HG03097 (cell line): ENCODE results near the gene LEMD1.
"Not testable (repeated sequence)": the region's sequence is repeated elsewhere in the genome, so short reads cannot be mapped to it uniquely, and the experiment has no call there.

ENCODE experiments used
- ATAC-seq: cut with Tn5 transposase; IDR thresholded peaks from one replicate; pipeline ENCODE4 v1.9.1; 2021; ENCODE audit not compliant: unreplicated experiment, low FRiP score

LEMD1 gene

DNA sequence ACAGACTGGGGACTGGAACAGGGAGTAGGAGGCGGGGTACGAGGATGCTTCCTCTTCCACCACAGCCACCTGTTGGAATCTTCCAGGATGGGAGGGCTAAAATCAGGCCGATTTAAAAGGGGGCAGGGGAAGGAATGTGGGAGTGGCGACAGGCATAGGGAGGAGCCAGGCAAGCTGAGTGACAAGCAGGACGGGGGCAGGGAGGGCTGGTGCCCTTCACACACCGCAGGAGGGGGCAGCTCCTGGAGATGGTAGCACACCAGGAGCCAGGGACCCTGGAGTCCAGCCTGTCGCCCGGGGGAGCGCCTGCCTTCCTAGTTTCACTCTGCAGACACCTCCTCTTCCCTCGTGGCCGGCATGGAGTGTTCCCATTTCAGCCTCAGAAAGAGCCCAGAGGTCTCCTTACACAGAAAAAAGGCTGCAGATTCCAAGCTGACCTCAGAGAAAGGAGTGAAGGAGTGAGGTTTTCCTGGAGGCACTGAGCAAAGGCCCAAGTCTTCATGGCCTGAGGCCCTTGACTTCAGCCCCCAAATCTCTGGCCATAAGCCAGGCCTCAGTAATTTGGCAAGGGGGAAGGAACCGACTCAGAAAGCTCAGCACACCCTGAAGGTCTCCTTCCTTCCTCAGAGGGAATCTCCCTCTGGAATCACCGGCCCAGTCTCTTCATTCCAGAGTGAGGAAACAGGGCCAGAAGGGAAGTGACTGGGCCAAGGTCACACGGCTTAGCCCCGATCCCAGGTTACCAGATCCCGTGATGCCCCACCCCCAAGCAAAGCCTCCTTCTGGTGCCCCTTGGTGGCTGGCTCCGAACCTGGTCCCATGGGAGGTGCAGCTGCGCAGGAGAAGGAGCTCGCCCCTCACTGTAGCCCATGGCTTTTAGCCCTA lies 25.8 kb upstream of the LEMD1 start:
- no peak for ATAC-seq

DNA sequence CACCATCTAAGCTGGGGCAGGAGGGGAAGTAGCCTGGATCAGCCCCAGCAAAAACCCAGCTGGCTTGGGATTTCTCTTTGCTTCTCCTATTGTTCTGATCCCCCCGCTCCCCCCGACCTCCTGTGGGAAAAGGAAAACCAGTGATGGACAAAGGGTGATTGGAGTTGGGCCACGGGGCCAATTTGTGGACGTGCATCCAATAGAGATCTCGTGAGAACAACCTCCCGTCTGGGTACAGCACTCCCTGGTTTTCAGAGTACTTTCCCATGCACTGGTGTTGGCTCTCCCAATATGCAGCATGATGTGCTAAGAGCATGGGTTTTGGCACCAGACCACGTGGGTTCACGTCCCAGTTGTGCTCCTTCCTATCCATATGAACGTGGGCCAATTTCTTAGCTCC lies 25.0 kb upstream of the LEMD1 start:
- ATAC-seq, result no peak

DNA sequence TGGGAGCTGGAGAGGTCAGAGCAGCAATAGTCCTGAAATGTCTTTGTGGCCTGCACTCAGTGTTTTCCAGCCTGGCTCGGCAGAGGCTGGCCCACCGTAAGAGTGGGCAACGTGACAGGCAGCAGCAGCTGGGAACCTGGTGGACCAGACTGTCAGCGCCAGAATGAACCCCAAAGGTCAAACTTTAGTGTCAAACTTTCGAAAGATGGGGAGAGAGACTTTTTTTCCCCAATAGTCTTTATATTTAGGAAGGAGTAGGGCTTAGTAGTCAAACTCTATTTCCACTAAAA lies 23.7 kb upstream of the LEMD1 start:
- no peak for ATAC-seq

DNA sequence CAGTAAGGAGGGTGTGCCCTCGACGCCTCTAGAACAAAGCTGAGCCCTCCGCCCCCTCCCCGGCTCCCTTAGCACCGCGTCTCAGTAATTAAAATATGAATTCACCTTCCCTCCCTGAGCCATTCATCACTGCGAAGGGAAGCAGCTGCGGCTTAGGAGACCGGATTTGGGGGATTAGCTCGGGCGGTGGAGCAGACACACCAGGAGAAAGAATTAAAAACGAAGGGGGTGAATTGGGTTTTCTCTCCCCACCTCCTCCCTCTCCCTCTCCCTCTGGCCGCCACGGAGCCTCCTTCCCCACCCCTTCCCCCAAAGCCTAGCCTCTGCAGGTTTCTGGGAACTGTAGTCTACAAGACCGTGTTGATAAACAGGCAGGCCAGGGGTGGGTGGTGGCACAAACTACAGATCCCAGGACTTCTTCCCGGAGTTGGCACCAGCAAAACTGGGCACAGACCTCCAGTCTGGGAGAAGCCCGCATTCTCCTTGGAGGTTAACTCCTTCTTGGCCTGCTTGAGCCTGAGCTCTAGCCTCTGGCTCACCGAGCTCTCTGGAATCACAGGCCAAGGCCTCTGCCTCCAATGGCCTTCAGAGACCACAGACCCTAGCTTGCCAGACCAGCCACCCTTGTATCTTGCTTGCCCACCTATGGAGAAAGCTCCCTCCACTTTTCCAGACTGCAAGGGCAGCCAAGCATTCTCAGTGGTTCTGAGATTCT lies 23.2 kb upstream of the LEMD1 start:
- no peak for ATAC-seq

DNA sequence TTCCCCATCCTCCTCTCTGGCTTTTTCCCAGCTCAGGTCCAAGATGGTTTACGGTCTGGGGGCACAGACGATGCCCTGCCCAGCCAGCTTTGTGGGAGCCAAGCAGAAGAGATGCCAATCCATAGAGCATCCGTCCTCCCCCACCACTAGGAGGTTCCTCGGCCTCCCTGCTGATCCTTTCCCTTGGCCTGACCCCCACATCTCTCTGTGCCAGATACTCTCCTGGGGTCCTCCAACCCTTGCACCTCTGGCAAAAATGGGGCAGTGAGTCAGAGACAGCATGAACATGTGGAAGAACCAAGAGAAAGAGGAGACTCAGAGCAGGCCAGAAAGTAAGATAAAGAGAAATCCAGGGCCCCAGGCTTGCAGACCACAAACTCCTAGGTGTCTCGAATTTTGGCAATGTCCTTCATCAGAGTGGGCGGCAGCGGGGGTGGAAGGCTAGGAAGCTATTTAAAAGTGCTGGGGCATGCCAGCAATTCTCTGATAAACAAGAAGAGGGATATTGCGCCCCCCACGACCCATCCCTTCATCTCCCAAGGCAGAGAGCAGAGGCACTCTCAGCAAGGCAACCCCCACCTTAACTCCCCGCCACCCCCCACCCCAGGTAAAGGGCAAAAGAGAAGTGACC lies 22.6 kb upstream of the LEMD1 start:
- no peak for ATAC-seq

DNA sequence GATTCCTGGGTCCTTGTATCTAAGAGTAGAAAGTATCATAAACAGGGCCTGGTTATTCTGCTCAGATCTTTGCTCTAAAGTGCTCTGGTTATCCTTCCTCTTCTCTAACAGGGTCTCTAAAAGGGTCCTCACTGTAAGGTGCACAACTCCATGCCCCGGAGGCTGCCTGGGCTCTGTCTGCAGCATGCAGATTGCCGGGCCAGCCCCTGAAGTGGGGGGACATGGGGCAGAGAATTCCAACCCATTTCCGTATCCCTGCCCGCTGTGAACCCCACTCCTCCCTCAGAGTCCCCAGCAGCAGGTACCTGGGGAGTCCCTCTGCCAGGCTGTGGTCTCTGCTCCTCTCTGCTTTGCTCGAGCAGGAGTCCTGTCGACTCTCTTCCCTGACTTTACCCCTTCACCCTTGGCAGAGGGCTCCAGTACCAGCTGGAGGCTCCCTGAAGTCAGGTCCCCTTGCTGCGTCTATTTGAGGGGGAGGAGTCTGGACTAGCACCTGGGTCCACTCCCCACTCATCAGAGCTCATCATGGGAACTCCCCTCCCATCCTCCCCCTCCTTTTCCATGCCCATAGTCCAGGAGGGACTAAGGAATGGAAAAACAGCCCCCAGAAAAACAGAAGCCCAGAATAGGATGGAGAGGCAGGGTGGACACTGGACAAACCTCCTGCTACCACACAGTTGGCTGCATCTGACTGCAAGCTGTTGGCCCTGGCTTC lies 21.9 kb upstream of the LEMD1 start:
- ATAC-seq, result no peak

DNA sequence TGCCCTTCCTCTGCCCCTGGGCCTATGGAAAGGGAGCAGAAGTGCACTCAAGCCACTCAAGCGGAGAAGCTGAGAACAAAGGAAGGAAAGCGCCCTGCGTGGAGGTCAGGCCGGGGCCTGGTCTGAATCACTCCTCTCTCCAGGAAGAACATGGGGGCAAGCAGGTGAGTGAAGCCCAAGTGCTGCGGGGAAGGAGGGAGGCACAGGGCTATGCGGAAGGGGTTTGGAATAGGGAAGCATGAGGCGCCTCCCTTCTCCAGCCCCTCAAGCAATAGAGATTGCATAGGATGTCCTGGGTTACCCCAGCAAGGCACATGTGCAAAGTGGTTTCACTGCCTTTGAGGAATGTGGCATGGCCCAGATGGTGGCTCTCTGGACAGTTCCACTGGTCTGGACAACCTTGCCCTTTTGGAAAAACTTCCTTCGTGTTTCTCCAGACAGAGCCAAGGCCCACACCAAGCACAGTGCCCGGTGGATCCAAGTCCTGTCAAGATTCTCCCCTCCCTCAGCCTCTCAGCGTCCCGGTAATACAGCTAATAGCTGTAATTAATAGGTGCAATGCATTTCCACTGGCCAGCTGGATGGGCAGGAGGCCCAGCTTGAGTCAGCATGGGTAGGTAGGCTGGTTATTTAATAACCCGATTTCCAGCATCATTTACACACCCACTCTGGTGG lies 20.3 kb upstream of the LEMD1 start:
- no peak for ATAC-seq

DNA sequence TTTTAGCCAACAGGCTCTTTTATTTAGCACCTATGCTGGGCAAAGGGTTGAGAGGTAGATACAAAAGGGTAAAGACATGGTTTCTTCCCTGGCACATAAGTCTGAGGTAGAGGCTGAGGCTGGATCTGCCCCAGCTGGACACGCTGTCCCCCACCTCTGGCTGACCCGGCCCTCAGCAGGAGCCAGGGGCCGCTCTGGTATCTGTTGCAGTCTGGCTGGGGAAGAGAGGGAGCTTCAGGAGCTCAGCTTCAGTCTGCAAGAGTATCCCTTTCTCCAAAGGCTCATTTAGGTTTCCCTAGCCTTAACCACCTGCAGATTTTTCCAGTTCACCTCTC lies 19.8 kb upstream of the LEMD1 start:
- no peak for ATAC-seq

DNA sequence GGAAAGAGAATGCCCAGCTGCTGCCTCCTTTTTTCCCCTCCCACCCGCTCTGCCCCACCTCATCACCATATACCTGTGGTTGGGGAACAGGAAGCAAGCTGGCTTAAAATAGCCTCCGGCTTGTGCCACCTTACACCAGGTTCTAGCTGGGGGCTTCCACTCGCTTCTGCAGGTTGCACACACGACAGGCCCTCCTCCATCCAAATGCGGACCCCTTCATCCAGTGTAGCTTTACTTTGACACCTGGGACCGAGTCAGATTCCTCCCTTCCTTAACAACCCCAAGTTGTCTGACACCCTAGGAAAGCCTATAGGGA lies 19.4 kb upstream of the LEMD1 start:
- ATAC-seq, result no peak

DNA sequence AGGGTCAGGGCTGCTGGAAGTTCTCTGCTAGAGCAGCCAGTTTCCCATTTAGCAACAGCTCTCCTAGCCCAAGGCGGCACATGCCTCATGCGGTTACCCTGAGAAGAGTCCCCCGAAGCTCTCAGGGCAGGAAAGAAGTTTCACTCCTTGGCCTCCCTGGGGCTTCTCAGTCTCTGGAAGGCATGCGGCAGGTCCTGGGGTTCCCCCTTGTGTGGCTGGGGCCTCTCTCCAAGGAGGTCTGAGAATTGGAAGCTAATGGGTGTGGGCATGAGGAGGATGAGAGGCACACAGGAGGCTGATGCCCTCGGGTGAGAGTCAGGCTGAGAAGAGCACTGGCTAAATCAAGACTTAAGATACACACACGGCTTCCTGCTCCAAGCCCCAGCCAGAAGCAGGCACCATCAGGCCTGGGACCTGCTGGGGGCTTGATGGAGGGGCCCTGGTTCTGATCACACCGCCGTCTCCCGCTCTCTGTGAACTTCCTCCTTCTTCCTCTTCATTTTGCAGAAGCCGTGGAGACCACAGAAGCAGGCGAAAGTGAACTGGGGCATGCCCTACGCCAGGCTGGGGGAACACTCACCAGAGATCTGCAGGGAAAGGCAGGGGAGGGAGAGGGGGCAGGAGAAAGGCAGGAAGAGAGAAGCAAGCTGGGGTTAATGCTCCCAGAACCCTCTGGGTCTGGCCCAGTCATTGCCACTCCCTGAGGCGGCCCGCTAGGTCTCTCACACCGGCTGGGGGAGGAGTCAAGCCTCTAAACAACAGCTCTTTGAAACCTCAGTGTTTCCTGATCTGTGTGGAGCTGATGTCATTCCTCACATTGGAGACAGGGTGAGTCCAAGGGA lies 18.8 kb upstream of the LEMD1 start:
- ATAC-seq, result no peak

DNA sequence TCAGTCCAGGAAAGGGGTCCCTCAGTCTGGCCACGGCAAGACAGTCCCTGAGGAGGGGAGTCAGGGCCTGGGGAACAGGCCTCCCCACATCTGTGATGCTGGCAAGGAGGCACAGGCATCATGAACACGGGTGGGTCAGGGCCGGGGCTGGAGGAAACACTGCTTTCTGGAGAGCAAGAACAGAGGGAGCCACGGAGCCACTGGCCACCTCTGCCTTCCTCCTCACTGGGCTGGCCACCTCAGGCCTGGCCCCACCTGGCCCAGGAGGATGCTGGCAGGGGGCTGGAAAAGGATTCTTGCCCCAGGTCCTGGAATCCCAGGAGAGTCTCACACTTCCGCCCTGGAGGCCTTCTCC lies 18.2 kb upstream of the LEMD1 start:
- ATAC-seq, result no peak

DNA sequence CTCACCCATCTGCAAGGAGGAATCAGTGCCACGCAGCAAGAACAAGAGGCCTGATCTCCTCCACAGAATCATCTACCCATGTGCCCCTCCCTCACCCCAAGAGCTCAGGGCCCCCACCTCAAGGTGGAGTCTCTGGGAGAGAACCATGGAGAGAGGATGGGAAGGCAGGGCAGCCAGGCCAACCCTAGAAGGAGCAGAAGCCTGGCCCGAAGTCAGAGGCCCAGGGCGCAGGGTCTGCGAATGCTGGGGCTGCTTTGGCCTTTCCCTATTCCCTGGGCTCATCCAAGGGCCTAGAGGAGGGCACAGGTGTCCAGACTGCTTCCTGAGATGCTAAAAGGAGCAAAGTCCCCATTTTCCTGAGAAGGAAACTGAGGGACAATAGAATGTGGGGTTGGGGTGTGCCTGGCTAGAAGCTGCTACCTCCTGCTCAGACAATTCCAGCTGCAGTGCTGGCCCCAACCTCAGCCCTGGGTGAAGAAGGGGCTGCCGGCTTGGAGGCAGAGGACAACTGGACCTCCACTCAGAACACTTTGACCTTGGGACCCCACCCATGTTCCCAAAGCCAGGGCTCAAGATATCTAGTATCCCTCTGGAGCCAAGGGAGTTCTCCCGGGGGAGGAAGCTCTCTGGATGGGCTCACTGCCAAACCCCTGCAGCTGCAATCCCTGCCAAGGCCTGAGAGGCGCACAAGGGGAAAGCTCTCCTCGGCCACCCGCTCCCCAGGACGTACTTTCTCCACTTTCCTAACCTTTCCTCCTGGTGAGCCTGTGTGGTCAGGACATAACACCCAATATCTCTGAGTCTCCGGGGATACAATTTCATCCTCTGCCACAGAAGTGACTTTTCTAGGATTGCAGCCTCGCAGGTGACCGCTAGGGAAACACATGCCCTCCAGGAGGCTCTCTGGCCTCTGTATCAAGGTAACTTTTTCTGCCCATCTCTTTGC lies 16.6 kb upstream of the LEMD1 start:
- no peak for ATAC-seq

DNA sequence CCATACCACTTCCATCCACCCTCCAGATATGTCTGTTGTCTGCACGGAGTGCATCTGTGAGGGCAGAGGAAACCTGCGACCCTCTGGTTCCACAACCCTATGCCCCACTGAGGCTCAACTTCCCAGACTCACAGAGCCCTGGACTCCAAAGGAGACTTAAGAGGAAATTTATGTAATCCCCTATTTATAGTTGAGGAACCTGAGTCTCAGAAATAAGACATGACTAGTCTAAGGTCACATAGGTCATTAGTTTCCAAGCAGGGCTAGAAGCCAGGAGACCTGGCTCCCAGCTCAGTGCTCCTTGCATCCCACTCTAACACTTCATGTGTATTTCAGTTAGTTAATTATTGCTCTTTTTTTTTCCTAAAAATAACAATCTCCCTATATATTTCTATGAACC lies 15.7 kb upstream of the LEMD1 start:
- ATAC-seq, result no peak

DNA sequence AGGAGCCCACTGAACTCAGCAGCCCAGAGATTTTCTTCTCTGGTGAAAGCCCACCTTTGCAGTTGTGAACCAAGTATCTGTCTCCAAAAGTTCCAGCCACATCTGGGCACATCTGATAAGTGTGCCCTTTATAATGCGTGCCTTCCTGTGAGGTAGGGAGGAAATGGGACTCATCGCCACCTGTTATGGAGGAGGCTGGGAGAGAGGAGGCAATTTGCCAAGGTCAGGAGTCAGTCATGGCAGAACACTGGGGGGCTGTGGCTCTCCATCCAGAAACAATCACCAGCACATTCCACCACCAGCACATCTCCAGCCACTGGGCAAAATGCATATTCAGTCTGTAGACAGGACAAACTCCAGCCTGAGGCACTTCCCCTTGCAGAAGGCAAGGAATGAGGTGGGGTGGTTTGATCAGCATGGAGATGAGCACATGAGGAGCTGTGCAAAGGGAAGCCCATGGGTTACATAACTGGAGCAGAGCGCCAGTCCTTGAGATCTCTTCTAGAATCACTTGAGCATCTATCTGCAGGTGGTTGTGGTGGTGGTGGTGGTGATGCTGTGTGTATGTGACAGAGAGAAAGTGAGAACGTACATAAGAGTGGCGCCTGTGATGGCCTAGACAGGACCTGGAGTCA lies 15.0 kb upstream of the LEMD1 start:
- ATAC-seq, result no peak

DNA sequence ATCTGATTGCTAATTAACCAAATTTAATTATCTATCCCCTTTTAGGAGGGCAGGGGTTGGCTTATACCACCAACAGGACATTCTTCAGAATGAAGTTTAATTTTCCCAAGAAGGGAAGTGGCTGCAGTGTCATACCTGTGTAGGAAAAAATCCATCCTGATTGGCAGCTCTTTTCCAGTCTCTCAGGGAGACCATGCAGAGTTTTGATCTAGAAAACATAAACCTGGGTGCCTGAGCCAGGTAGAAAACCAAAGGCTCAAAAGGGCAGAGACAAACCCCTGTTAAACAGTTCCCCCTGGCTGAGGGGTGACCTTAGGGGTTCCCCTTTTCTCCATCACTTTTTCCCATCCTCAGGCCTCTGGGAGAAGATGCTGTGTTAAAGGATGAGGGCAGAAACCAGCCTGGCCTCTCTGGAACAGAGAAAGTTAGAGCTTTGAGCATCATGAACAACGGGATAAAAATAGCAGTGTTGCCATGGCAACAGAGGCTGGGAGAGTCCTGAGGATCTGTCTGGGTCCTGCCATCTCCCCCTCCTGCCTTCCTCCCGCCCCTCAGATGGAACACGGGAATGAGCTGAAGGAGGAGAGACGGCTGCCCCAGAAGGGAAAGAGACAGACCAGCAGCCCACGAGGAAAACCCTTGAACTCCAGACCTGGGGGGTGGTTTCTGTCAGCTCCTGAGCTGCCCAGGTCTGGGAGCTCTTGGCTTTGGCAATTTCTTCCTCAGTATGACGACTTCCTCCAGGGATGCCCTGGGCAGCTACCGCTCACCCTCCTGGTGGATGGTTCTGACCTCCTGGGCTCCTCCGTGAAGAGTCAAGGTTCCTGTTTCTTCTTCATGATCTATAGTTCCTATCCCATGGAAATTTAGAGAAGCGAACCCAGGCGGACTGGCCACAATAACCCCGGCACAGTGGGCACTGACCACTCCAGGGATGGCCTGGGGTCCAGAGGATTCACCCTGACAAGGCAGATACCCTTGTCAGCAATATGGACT lies 14.0 kb upstream of the LEMD1 start:
- no peak for ATAC-seq

DNA sequence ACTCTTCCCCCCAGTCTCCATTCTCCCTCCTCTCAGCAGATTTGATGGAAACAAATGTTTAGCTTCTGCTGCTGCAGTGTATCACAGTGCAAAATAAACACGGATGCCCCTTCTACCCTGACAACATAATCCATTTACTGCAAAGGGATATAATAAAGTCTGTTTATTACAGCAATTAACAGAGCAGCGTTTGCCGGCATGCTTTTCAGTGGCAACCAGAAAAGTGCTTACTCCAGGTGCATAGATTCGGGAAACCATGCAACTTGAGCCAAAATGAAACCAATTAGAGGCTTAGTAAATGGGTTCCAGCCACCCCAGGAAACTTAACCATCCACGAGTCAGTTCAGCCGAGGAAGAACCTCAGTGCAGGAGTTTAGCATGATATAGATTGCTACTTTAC lies 12.9 kb upstream of the LEMD1 start:
- no peak for ATAC-seq

DNA sequence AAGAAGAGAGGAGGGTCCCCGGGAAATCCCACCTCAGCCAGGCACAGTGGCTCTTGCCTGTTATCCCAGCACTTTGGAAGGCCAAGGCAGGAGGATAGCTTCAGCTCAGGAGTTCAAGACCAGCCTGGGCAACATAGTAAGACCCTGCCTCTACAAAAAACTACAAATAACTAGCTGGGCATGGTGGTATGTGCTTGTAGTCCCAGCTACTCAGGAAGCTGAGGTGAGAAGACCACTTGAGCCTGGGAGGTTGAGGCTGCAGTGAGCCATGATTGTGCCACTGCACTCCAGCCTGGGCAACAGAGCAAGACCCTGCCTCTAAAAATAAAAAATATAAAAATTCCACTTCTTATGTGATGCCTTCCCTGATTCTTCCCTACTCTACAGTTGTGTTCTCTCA lies 10.8 kb upstream of the LEMD1 start:
- ATAC-seq, result not testable (repeated sequence)
